A673 (cell line): ENCODE data around the gene DIP2B. TPM values are rescaled to one million over a fixed set of nuclear protein-coding genes. Genes with fewer than 3 reads are reported as not detected.
"Not testable (repeated sequence)": the region's sequence is repeated elsewhere in the genome, so short reads cannot be mapped to it uniquely, and the experiment has no call there.

ENCODE experiments used
- BruUV-seq: library from RNA; stranded (reverse); fragments of 400-500 nt; replicated peaks from 2 replicates; lab custom pipeline; 2021; lab: Mats Ljungman, UMichigan
- CTCF ChIA-PET: fragments of 300-600 bp; sonication (Branson Sonifier 250); formaldehyde crosslinking; loops from one replicate; lab custom pipeline; 2022; ENCODE audit warnings: antibody characterized with exemption; lab: Charles Lee
- POLR2A ChIA-PET: fragments of 300-600 bp; sonication (Branson Sonifier 250); formaldehyde crosslinking; loops from one replicate; lab custom pipeline; 2022; ENCODE audit warnings: antibody characterized with exemption; ENCODE audit not compliant: low non-redundant PET; lab: Charles Lee
- DNase-seq: peaks from one replicate; pipeline ENCODE4 v3.0.0-alpha.2; 2015; ENCODE audit warnings: low spot score
- H3K27ac ChIP-seq: fragments of 200-600 bp; sonication (generic); 2 replicates; pipeline ENCODE4 v1.5.1; 2016; ENCODE audit warnings: mixed run types, low read depth, mild to moderate bottlenecking, mixed read lengths, antibody characterized with exemption, low read length; ENCODE audit not compliant: poor library complexity, severe bottlenecking
- H3K27me3 ChIP-seq: fragments of 200-600 bp; sonication (generic); replicated peaks from 2 replicates; pipeline ENCODE4 v1.6.1; 2017; ENCODE audit warnings: mixed run types, low read depth, mild to moderate bottlenecking, mixed read lengths, antibody characterized with exemption, low read length; ENCODE audit not compliant: insufficient read depth, poor library complexity
- H3K36me3 ChIP-seq: fragments of 200-600 bp; sonication (generic); 2 replicates; pipeline ENCODE4 v1.6.1; 2016; ENCODE audit warnings: mixed run types, mild to moderate bottlenecking, mixed read lengths, antibody characterized with exemption, low read length; ENCODE audit not compliant: insufficient read depth, poor library complexity, severe bottlenecking
- H3K4me1 ChIP-seq: fragments of 200-600 bp; sonication (generic); 2 replicates; pipeline ENCODE4 v1.6.1; 2017; ENCODE audit warnings: mixed run types, mild to moderate bottlenecking, mixed read lengths, antibody characterized with exemption, low read length; ENCODE audit not compliant: insufficient read depth, poor library complexity, severe bottlenecking
- H3K4me3 ChIP-seq: fragments of 200-600 bp; sonication (generic); 2 replicates; pipeline ENCODE4 v1.5.1; 2016; ENCODE audit warnings: low read depth, mixed run types, mild to moderate bottlenecking, mixed read lengths, low read length; ENCODE audit not compliant: poor library complexity, severe bottlenecking
- H3K9me3 ChIP-seq: fragments of 200-600 bp; sonication (generic); 2 replicates; pipeline ENCODE4 v1.6.1; 2016; ENCODE audit warnings: mixed run types, low read depth, mild to moderate bottlenecking, mixed read lengths, antibody characterized with exemption, low read length; ENCODE audit not compliant: poor library complexity, severe bottlenecking
- EZH2 ChIP-seq: fragments of 200-600 bp; sonication (generic); IDR thresholded peaks from 2 replicates; pipeline ENCODE4 v1.6.1; 2017; ENCODE audit warnings: borderline replicate concordance, low read depth, mild to moderate bottlenecking, mixed read lengths, antibody characterized with exemption, low read length; ENCODE audit not compliant: poor library complexity, severe bottlenecking
- intact Hi-C: fragments of 100-400 bp; cut with micrococcal nuclease; formaldehyde crosslinking; loops from one replicate; pipeline ENCODE4 v1.10.0; 2022; ENCODE audit not compliant: unreplicated experiment
- total RNA-seq: library from RNA; stranded (reverse); gene quantifications from 2 replicates; pipeline ENCODE4 v1.2.3, GENCODE V29; 2021
- TF ChIP-seq, protein P1 (sequence below): fragments of 300-800, 200-600 bp; sonication (generic); conservative IDR thresholded peaks from 2 replicates; pipeline ENCODE4 v1.5.1; 2017; ENCODE audit warnings: low read depth, mild to moderate bottlenecking, antibody characterized with exemption, low read length, moderate library complexity, mixed read lengths

DIP2B gene
- total RNA-seq, 1 experiment from 2014 or later: 40.5 TPM

DNA sequence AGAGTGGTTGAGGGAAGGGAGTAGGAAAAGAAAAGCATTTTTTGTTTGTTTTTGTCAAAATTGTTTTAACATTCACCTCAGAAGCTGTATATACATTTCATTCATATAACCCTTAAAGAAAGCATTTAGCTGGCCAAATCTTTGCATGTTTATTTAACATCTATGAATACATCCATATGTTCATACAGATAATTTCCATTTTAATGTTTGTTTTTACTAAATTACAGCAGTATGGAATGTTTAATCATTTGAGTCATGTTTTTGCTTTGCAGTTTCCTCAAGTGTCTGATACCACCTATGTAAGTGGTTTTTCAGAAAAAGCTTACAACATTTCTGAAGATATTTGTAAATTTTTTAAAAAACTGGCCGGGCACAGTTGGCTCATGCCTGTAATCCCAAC is 174.8 kb downstream of the DIP2B start:
- H3K4me3 ChIP-seq: no peak overlapping the region
- CTCF ChIA-PET: no interaction called here
- H3K9me3 ChIP-seq: no peaks in the 10 kb centered on the region
- H3K4me1 ChIP-seq: no peaks in the 10 kb centered on the region
- H3K27me3 ChIP-seq: no peaks in the 10 kb centered on the region
- TF ChIP-seq EZH2: no peak
- TF ChIP-seq, protein P1, sequence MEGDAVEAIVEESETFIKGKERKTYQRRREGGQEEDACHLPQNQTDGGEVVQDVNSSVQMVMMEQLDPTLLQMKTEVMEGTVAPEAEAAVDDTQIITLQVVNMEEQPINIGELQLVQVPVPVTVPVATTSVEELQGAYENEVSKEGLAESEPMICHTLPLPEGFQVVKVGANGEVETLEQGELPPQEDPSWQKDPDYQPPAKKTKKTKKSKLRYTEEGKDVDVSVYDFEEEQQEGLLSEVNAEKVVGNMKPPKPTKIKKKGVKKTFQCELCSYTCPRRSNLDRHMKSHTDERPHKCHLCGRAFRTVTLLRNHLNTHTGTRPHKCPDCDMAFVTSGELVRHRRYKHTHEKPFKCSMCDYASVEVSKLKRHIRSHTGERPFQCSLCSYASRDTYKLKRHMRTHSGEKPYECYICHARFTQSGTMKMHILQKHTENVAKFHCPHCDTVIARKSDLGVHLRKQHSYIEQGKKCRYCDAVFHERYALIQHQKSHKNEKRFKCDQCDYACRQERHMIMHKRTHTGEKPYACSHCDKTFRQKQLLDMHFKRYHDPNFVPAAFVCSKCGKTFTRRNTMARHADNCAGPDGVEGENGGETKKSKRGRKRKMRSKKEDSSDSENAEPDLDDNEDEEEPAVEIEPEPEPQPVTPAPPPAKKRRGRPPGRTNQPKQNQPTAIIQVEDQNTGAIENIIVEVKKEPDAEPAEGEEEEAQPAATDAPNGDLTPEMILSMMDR: no peak
- H3K36me3 ChIP-seq: peaks cover 12% of the 10 kb centered on the region
- H3K27ac ChIP-seq: no peak overlapping the region
- intact Hi-C loops: no loop called here
- no TSS peak for BruUV-seq
- POLR2A ChIA-PET: no interaction called here
- DNase-seq: no peak

DNA sequence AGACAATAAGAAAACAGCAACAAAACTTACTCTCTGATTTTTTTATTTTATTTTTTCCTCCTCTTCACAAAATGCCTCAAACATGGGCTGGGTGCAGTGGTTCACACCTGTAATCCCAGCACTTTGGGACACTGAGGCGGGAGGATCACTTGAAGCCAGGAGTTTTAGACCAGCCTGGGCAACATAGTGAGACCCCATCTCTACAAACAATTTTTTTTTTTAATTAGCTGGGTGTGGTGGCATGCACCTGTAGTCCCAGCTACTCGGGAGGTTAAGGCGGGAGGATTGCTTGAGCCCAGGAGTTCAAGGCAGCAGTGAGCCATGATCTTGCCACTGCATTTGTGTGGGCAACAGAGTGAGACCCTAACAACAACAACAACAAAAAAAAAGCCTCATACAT is 176.3 kb downstream of the DIP2B start:
- POLR2A ChIA-PET, DNase-seq, H3K27me3 ChIP-seq, intact Hi-C loops, H3K27ac ChIP-seq, BruUV-seq, CTCF ChIA-PET, H3K9me3 ChIP-seq, H3K4me3 ChIP-seq: not testable (repeated sequence)
- peaks cover 15% of the 10 kb centered on the region for H3K36me3 ChIP-seq
- peaks cover 14% of the 10 kb centered on the region for H3K4me1 ChIP-seq

DNA sequence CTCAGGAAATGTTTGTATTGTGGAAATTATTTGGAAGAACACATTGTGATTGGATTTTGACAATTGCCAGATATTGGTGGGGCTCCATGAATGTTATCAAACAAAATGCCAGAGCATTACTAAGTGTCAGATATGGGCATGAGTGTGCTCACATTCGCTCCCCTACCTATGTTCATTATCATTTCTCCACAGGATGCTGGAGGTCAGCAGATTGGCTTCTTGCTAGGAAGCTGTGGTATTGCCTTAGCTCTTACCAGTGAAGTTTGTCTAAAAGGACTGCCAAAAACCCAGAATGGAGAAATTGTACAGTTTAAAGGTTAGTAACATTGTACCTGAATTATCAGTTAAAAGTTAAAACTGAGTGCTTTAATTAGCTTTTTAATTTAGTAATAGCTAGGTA is 180.9 kb downstream of the DIP2B start:
- no peak for DNase-seq
- ChIA-PET POLR2A (interaction anchor here (0.6 kb wide), 1 partner anchor 572 kb away, joined by 7 read pairs; no protein-coding TSS in a partner anchor), CTCF (no interaction called here)
- H3K4me3 ChIP-seq: no peak overlapping the region
- H3K4me1 ChIP-seq: peaks cover 21% of the 10 kb centered on the region
- BruUV-seq: no TSS peak
- no peaks in the 10 kb centered on the region for H3K9me3 ChIP-seq
- intact Hi-C loops: no loop called here
- H3K27me3 ChIP-seq: no peaks in the 10 kb centered on the region
- H3K36me3 ChIP-seq: peaks cover 11% of the 10 kb centered on the region
- no peak overlapping the region for H3K27ac ChIP-seq
- TF ChIP-seq, protein P1: no peak
- no peak for TF ChIP-seq EZH2

DNA sequence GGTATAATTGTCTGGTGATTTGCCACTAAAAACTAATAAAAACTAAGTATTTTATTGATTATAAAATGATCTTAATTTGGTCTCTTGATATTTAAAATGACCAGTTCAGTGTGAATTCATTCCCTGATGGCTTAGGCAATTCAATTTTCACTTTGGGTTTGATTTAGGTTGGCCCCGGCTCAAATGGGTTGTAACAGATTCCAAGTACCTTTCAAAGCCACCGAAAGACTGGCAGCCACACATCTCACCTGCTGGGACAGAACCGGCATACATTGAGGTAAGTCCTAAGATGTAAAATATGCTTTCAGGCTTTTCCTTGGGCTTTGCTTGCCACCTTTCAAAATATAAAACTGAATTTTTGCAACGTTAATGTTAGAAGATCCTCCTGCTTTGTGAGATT is 181.6 kb downstream of the DIP2B start:
- no peak for DNase-seq
- Histone ChIP-seq H3K27me3 (no peaks in the 10 kb centered on the region), H3K27ac (peak overlapping the region; percentile 35), H3K9me3 (no peaks in the 10 kb centered on the region), H3K4me1 (peaks cover 21% of the 10 kb centered on the region), H3K36me3 (peaks cover 17% of the 10 kb centered on the region), H3K4me3 (no peak overlapping the region)
- CTCF ChIA-PET: no interaction called here
- no TSS peak for BruUV-seq
- intact Hi-C loops: no loop called here
- POLR2A ChIA-PET: interaction anchor here (0.6 kb wide), 1 partner anchor 573 kb away, joined by 7 read pairs; no protein-coding TSS in a partner anchor
- no peak for TF ChIP-seq EZH2
- TF ChIP-seq, protein P1: no peak
